ENCODE measurements around the gene ZNF747.
"Not testable (repeated sequence)": the region's sequence is repeated elsewhere in the genome, so short reads cannot be mapped to it uniquely, and the experiment has no call there.

Gene ZNF747

DNA sequence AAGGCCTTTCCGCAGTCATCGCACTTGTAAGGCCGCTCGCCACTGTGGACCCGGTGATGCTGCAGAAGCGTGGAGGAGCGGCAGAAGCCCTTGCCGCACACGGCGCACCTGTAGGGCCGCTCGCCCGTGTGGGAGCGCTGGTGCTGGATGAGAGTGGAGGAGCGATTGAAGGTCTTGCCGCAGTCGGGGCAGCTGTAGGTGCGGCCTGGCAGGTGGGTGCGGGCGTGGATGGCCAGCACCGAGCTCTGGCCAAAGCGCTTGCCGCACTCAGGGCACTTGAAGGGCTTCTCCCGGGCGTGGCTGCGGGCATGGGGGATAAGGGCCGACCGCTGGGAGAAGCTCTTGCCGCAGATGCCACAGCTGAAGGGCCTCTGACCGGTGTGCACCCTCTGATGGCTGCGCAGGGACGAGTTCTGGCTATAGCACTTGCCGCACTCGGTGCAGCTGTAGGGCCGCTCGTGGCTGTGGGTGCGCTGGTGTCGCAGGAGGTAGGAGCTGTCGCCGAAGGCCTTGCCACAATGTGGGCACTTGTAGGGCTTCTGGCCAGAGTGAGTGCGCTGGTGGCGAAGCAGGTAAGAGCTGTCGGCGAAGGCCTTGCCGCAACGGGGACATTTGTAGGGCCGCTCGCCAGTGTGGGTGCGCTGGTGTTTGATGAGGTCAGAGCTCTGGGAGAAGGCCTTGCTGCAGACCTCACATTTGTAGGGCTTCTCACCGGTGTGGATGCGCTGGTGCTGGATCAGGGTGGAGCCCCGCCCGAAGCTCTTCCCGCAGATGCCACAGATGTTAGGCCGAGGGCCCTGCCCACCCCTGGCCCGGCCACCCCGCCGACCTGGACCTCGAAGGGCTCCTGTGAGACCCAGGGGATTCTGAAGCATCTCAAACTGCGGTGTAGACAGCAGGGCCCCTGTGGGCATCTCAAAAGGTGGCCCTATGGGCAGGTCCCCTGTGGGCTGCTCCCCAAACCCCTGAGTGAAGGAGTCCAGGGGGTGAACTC is 9.8 kb downstream of the ZNF747 start:
- Histone ChIP-seq H3K27me3 (no peaks in the 10 kb centered on the region), H3K9me3 (no peaks in the 10 kb centered on the region), H3K4me3 (no peak overlapping the region), H3K4me1 (peaks cover 0 to 32% (median 13%) of the 10 kb centered on the region in 4 donors), H3K36me3 (peaks cover 0 to 11% (median 7%) of the 10 kb centered on the region in 3 donors), H3K27ac (no peak overlapping the region)
- TF ChIP-seq, protein P1, sequence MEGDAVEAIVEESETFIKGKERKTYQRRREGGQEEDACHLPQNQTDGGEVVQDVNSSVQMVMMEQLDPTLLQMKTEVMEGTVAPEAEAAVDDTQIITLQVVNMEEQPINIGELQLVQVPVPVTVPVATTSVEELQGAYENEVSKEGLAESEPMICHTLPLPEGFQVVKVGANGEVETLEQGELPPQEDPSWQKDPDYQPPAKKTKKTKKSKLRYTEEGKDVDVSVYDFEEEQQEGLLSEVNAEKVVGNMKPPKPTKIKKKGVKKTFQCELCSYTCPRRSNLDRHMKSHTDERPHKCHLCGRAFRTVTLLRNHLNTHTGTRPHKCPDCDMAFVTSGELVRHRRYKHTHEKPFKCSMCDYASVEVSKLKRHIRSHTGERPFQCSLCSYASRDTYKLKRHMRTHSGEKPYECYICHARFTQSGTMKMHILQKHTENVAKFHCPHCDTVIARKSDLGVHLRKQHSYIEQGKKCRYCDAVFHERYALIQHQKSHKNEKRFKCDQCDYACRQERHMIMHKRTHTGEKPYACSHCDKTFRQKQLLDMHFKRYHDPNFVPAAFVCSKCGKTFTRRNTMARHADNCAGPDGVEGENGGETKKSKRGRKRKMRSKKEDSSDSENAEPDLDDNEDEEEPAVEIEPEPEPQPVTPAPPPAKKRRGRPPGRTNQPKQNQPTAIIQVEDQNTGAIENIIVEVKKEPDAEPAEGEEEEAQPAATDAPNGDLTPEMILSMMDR (IDR thresholded peaks at IDR 0.05), result no peak
- intact Hi-C loops (cut with DNase I; ENCODE audit: low total_unique reads), result loop anchor here (5.0 kb wide), 1 partner anchor 78 kb away; the partner anchor contains the start of gene SEPHS2
- DNase-seq, result no peak

DNA sequence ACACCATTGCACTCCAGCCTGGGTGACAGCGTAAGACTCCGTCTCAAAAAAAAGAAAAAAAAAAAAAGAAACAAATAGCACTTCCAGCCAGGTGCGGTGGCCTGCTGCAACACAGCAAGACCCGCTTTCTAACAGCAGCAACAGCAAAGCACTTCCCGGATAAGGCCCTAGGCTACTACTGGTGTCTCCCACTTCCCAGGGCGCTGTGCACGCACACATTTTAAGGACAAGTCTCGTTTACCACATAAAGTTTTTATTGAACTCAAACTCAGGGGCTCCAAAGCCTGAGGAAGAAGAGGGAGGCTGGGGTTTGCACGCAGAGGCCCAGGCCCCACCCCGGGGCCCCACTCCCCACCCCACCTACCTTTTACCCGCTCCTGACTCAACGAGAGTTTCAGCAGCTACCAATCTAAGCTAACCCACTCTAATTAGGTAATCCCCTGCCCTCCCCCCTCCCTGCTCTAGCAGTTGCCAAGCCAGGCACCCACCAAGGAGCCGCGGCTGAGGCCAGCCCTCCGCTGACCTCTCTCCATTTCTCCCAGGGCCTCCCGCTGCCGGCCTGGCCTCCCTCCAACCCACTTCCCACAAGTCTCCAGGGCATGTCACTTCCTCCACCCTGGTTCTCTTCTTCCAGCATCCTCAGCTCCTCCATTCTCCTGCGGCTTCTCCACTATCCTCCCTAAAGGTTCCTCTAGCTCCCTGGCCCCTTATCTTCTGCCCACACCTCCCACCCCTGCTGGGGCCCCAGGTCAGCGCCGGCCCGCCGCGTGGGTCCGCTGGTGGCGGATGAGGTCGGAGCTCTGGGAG is 10.7 kb downstream of the ZNF747 start:
- Histone ChIP-seq H3K4me1 (peaks cover 0 to 27% (median 13%) of the 10 kb centered on the region in 4 donors), H3K27ac (no peak overlapping the region), H3K27me3 (no peaks in the 10 kb centered on the region), H3K36me3 (peaks cover 0 to 11% (median 7%) of the 10 kb centered on the region in 3 donors), H3K9me3 (no peaks in the 10 kb centered on the region), H3K4me3 (no peak overlapping the region)
- no peak for DNase-seq
- TF ChIP-seq, protein P1 (IDR thresholded peaks at IDR 0.05), result no peak
- intact Hi-C loops (cut with DNase I; ENCODE audit: low total_unique reads), result no loop called here

DNA sequence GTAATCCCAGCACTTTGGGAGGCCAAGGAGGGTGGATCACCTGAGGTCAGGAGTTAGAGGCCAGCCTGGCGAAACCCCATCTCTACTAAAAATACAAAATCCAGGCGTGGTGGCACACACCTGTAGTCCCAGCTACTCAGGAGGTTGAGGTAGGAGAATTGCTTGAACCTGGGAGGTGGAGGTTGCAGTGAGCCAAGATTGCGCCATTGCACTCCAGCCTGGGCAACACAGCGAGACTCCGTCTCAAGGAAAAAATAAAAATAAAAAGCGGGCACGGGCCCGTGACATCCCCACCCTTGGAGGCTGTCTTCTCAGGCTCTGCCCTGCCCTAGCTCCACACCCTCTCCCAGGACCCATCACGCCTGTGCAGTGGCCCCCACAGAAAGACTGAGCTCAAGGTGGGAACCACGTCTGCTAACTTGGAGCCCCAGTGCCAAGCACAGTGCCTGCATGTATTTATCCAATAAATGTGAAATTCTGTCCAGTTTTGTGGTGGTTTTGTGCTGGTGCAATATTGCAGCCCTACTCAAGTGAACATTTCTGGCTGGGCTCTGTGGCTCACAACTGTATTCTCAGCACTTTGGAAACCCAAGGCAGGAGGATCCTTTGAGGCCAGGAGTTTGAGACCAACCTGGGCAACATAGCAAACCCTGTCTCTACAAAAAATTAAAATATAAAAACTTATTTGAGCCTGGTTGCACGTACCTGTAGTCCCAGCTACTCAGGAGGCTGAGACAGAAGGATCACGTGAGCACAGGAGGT is 11.8 kb downstream of the ZNF747 start:
- Histone ChIP-seq H3K36me3 (peaks cover 0 to 11% (median 7%) of the 10 kb centered on the region in 3 donors), H3K4me1 (peaks cover 0 to 21% (median 8%) of the 10 kb centered on the region in 4 donors)
- intact Hi-C loops (cut with DNase I; ENCODE audit: low total_unique reads); H3K9me3 ChIP-seq; H3K27me3 ChIP-seq; DNase-seq; H3K4me3 ChIP-seq; H3K27ac ChIP-seq: not testable (repeated sequence)

DNA sequence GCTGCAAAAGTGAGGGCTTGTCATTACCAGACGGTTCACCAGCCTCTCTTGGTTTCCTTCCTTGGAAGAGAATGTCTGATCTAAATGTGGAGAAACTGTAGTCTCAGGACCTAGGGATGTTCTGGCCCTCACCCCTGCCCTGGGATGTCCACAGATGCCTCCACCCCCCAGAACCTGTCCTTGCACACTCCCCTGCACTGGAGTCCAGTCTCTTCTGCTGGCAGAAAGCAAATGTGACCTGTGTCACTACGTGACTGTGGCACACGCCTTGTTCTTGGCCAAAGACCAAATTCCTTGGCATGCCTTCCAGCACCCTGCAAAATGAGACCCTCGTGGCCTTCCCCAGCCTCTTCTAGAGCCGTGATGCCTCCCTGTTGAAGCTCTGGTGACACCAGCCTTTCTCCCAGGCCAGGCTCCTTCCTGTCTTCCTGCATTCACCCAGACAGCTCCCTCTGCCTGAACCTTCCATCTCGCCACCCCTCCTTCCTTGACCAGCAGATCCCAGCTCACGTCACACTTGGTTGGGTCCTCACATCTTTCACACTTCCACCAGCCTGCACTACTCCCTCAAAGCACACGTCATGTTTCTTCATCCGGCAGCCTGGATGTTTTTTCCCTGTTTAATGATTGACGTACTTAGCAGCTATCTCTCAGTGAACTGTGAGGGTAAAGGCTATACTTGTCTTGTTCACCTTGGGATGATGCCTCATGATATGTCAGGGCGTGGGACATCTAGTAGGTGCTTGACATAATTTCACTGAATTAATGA is 12.6 kb downstream of the ZNF747 start:
- no peaks in the 10 kb centered on the region for H3K9me3 ChIP-seq
- H3K27ac ChIP-seq, result no peak overlapping the region
- TF ChIP-seq, protein P1 (IDR thresholded peaks at IDR 0.05), result no peak
- H3K4me3 ChIP-seq, result no peak overlapping the region
- H3K36me3 ChIP-seq, result peaks cover 0 to 11% (median 7%) of the 10 kb centered on the region in 3 donors
- peaks cover 0 to 4% of the 10 kb centered on the region in 2 donors for H3K27me3 ChIP-seq
- no peak for DNase-seq
- peaks cover 0 to 17% (median 4%) of the 10 kb centered on the region in 4 donors for H3K4me1 ChIP-seq
- intact Hi-C loops (cut with DNase I; ENCODE audit: low total_unique reads), result no loop called here

DNA sequence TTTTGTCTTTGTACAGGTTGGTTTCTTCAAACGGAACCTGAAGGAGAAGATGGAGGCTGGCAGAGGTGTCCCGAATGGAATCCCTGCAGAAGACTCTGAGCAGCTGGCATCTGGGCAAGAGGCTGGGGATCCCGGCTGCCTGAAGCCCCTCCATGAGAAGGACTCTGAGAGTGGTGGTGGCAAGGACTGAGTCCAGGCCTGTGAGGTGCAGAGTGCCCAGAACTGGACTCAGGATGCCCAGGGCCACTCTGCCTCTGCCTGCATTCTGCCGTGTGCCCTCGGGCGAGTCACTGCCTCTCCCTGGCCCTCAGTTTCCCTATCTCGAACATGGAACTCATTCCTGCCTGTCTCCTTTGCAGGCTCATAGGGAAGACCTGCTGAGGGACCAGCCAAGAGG is 13.2 kb downstream of the ZNF747 start:
- peaks cover 0 to 11% (median 7%) of the 10 kb centered on the region in 3 donors for H3K36me3 ChIP-seq
- intact Hi-C loops (cut with DNase I; ENCODE audit: low total_unique reads), result no loop called here
- TF ChIP-seq, protein P1 (IDR thresholded peaks at IDR 0.05), result no peak
- no peak overlapping the region for H3K4me3 ChIP-seq
- H3K4me1 ChIP-seq, result peaks cover 0 to 17% (median 4%) of the 10 kb centered on the region in 4 donors
- no peak overlapping the region for H3K27ac ChIP-seq
- no peak for DNase-seq
- no peaks in the 10 kb centered on the region for H3K9me3 ChIP-seq
- peaks cover 0 to 7% of the 10 kb centered on the region in 2 donors for H3K27me3 ChIP-seq
